Nephron progenitor cell (in vitro differentiated cells): ENCODE measurements around the gene BRDT.

Experiments used
- DNase-seq: peaks from one replicate; pipeline ENCODE4 v3.0.0; 2021
- H3K27ac Mint-ChIP-seq: 2 replicates; pipeline ENCODE4 v1.8.0; 2021; ENCODE audit warnings: mild to moderate bottlenecking, moderate library complexity, mixed read lengths
- H3K27me3 Mint-ChIP-seq: 2 replicates; pipeline ENCODE4 v1.8.0; 2021; ENCODE audit warnings: mild to moderate bottlenecking, low read depth, mixed read lengths; ENCODE audit not compliant: poor library complexity
- H3K36me3 Mint-ChIP-seq: 2 replicates; pipeline ENCODE4 v1.8.0; 2021; ENCODE audit warnings: low read depth, mixed read lengths
- H3K4me1 Mint-ChIP-seq: 2 replicates; pipeline ENCODE4 v1.8.0; 2021; ENCODE audit warnings: mixed read lengths
- H3K4me3 Mint-ChIP-seq: 2 replicates; pipeline ENCODE4 v1.8.0; 2021; ENCODE audit warnings: mild to moderate bottlenecking, moderate library complexity, mixed read lengths
- H3K9me3 Mint-ChIP-seq: 2 replicates; pipeline ENCODE4 v1.8.0; 2021; ENCODE audit warnings: mild to moderate bottlenecking, moderate library complexity, mixed read lengths
- TF ChIP-seq, protein P1 (sequence below): fragments of 200-600 bp; sonication (generic); IDR thresholded peaks from 2 replicates; pipeline ENCODE4 v1.5.0; 2021; ENCODE audit warnings: antibody characterized with exemption

The BRDT gene

DNA sequence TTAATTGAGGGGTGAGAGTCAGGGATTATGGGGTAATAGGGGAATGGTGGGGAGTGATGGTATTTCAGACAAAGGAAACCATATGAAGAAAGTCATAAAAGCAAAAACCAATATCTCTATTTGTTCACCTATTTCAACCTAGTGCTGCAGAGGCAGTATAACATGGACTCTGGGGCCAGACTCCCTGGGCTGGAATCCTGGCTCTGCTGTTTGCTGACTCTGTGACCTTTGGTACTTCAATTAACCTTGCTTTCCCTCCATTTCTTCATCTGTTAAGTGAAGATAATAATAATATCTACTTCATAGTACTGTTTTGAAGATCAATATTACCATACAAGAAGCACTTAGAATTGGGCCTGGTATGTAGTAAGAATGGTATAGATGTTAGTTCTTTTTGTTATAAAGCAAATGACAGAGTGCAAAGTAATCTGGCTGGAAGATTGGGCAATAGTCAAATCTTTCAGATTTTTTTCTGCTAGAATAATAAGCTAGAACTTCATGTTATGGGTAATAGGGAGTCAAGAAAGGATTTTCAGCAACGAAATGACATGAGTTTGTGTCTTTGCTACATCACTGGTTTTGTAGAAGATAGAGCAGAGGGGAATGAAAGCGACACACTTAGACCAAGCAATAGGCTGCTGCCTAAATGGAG lies 89.6 kb downstream of the BRDT start:
- Mint-ChIP-seq H3K27ac (no peak overlapping the region), H3K4me3 (no peak overlapping the region), H3K36me3 (no peaks in the 10 kb centered on the region), H3K4me1 (peaks cover 5% of the 10 kb centered on the region), H3K27me3 (peaks cover 2% of the 10 kb centered on the region), H3K9me3 (no peaks in the 10 kb centered on the region)
- DNase-seq, result no peak
- TF ChIP-seq, protein P1, sequence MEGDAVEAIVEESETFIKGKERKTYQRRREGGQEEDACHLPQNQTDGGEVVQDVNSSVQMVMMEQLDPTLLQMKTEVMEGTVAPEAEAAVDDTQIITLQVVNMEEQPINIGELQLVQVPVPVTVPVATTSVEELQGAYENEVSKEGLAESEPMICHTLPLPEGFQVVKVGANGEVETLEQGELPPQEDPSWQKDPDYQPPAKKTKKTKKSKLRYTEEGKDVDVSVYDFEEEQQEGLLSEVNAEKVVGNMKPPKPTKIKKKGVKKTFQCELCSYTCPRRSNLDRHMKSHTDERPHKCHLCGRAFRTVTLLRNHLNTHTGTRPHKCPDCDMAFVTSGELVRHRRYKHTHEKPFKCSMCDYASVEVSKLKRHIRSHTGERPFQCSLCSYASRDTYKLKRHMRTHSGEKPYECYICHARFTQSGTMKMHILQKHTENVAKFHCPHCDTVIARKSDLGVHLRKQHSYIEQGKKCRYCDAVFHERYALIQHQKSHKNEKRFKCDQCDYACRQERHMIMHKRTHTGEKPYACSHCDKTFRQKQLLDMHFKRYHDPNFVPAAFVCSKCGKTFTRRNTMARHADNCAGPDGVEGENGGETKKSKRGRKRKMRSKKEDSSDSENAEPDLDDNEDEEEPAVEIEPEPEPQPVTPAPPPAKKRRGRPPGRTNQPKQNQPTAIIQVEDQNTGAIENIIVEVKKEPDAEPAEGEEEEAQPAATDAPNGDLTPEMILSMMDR, result no peak

DNA sequence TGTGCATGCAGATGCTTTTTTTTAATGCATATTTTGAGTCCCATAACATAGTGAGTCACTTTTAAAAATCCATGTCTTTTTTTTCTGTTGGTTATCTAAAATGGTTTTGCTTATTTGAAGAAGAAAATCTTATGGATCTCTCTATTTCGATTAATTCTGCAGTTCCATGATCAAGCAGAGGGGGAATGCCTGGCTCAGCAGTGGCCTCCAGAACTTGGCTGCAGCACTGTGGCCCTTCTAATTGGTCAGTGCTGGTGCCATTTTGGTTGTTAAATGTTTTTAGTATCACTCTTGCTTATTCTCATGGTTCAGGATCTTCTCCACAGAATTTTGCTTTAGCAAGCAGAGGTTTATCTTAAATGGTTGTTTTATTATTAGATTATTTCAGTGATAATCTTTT lies 91.8 kb downstream of the BRDT start:
- H3K27me3 Mint-ChIP-seq, result no peaks in the 10 kb centered on the region
- no peak overlapping the region for H3K27ac Mint-ChIP-seq
- H3K9me3 Mint-ChIP-seq, result no peaks in the 10 kb centered on the region
- TF ChIP-seq, protein P1, result no peak
- peaks cover 9% of the 10 kb centered on the region for H3K4me1 Mint-ChIP-seq
- no peak overlapping the region for H3K4me3 Mint-ChIP-seq
- no peaks in the 10 kb centered on the region for H3K36me3 Mint-ChIP-seq
- no peak for DNase-seq

GRCh38 chr1:92043621-92044020 lies 94.4 kb downstream of the BRDT start:
- no peak for DNase-seq
- Mint-ChIP-seq H3K9me3 (no peaks in the 10 kb centered on the region), H3K4me1 (peaks cover 4% of the 10 kb centered on the region), H3K27ac (no peak overlapping the region), H3K36me3 (no peaks in the 10 kb centered on the region), H3K27me3 (no peaks in the 10 kb centered on the region), H3K4me3 (no peak overlapping the region)
- TF ChIP-seq, protein P1, result no peak

DNA sequence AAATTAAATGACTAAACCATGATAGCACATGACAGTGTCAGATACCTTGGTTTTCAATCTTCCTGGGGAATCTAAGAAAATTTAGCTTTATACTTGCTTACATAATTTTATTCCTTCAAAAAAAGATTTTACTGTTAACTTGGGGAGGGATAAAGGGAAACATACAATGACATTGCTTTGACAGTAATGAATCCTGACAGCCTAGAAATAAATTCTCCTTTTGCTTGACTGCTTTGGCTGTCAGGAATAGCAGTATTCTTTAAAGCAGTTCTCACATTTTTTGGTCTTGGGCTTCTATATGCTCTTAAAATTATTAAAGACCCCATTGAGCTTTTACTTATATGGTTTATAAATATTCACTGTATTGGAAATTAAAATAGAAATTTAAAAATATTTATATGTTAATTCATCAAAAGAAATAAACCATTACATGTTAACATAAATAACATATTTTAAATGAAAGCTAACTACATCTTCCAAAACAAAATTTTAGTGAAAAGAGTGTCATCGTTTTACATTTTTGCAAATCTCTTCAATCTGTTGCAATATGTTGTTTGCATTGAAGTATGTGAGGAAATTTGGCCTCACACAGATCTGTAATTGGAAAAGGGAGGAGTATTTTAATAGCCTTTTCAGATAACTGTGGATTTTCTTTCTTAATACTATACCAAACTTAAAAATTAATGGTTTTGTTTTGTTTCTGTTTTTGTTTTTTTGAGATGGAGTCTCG lies 96.7 kb downstream of the BRDT start:
- H3K27ac Mint-ChIP-seq, result no peak overlapping the region
- TF ChIP-seq, protein P1, result no peak
- no peak overlapping the region for H3K4me3 Mint-ChIP-seq
- no peaks in the 10 kb centered on the region for H3K36me3 Mint-ChIP-seq
- no peak for DNase-seq
- H3K27me3 Mint-ChIP-seq, result no peaks in the 10 kb centered on the region
- no peaks in the 10 kb centered on the region for H3K9me3 Mint-ChIP-seq
- peaks cover 4% of the 10 kb centered on the region for H3K4me1 Mint-ChIP-seq

GRCh38 chr1:92051948-92052347 lies 102.7 kb downstream of the BRDT start:
- no peak overlapping the region for H3K27ac Mint-ChIP-seq
- TF ChIP-seq, protein P1, result no peak
- no peaks in the 10 kb centered on the region for H3K4me1 Mint-ChIP-seq
- no peak for DNase-seq
- peaks cover 4% of the 10 kb centered on the region for H3K27me3 Mint-ChIP-seq
- H3K9me3 Mint-ChIP-seq, result no peaks in the 10 kb centered on the region
- H3K36me3 Mint-ChIP-seq, result no peaks in the 10 kb centered on the region
- no peak overlapping the region for H3K4me3 Mint-ChIP-seq
